IPS DF 4.7 (cell line): ENCODE measurements around the gene PLCB2.

Experiments used
- DNase-seq: peaks from one replicate; pipeline ENCODE4 v3.0.0-alpha.2; 2013; ENCODE audit warnings: low spot score; ENCODE audit errors: extremely low read depth

The PLCB2 gene

DNA sequence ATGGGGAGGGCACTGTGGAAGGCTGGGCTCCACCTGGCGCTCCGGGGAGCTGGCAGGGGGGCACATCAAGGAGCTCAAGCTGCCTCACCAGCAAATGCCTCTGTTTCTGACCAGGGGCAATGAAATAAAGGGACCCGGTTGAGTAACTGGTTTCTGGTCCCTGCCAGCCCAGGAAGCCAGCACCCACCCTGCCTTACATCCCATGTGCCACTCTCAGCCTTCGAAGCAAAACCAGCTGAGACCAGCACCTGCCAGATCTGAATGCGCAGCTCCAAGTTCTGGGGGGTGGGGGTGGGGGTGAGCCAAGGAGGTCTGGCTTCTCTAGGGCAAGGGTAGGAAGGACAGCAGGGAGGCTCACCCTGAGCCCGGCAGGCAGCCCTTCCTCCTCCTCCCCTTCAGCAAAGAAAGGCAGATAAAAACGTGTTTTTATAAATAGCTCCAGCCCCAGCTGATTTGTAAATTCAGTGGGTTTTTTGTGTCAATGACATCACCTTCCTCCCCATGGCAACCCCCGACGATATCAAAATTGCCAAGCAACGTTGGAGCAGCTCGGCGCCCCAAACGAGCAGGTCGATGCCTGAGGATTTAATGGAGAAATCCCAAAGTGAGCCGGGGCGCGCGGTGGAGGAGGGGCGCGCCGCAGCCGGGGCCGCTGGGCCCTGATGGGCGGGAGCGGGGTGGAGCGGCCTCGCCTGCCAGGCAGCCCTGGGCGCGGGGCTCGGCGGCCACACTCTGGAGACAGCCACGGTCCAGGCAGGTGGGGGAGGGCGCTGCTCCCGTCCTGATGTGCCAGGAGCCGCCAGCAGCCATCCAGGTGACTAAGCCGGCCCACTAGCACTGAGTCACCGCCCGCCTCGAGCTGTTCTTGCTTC, 69.0 kb downstream of the PLCB2 start, which contains the start of gene PAK6:
Gene PAK6 (plus strand): TSS at position 532 of the 872 bp plus-strand sequence. CDS start 25,723 bp downstream, outside the sequence.
- DNase-seq = no peak
